ENCODE data around the gene ACP1.

ACP1 gene

GRCh38 chr2:262117-262516 is 2.6 kb upstream of the ACP1 start:
- Mint-ChIP-seq H3K27me3 (peaks cover 5% of the 10 kb centered on the region), H3K36me3 (ENCODE audit: low read depth) (peaks cover 16% of the 10 kb centered on the region), H3K27ac (no peak overlapping the region), H3K4me1 (ENCODE audit: low read depth) (peaks cover 14% of the 10 kb centered on the region), H3K4me3 (no peak overlapping the region), H3K9me3 (peaks cover 21% of the 10 kb centered on the region)
- intact Hi-C loops (cut with micrococcal nuclease): no loop called here

GRCh38 chr2:263022-263738 is 1.6 kb upstream of the ACP1 start:
- peak overlapping the region; percentile 91 for H3K4me3 Mint-ChIP-seq
- peaks cover 12% of the 10 kb centered on the region for H3K9me3 Mint-ChIP-seq
- peak overlapping the region; percentile 93 for H3K27ac Mint-ChIP-seq
- intact Hi-C loops (cut with micrococcal nuclease): no loop called here
- peaks cover 5% of the 10 kb centered on the region for H3K27me3 Mint-ChIP-seq
- peaks cover 23% of the 10 kb centered on the region for H3K4me1 Mint-ChIP-seq (ENCODE audit: low read depth)
- peaks cover 20% of the 10 kb centered on the region for H3K36me3 Mint-ChIP-seq (ENCODE audit: low read depth)

- intact Hi-C loops (cut with micrococcal nuclease): no loop called here
- H3K4me3 Mint-ChIP-seq: peak within 1 kb of the TSS; percentile 91
- H3K27ac Mint-ChIP-seq: peak within 1 kb of the TSS; percentile 93
- H3K36me3 Mint-ChIP-seq (ENCODE audit: low read depth): peaks cover 20% of the 10 kb centered on the region
- peaks cover 5% of the 10 kb centered on the region for H3K27me3 Mint-ChIP-seq
- H3K9me3 Mint-ChIP-seq: peaks cover 5% of the 10 kb centered on the region
- peaks cover 31% of the 10 kb centered on the region for H3K4me1 Mint-ChIP-seq (ENCODE audit: low read depth)
Observed at GRCh38 chr2:263774-264492, 814 bp upstream of the ACP1 start, which contains the start of gene SH3YL1. TSS of gene SH3YL1 (minus strand) at chr2:264032. CDS start at chr2:263984, 48 bp downstream.

GRCh38 chr2:268323-268722 is 3.6 kb downstream of the ACP1 start:
- Mint-ChIP-seq H3K27me3 (peaks cover 5% of the 10 kb centered on the region), H3K9me3 (no peaks in the 10 kb centered on the region), H3K36me3 (ENCODE audit: low read depth) (peaks cover 55% of the 10 kb centered on the region), H3K4me1 (ENCODE audit: low read depth) (peaks cover 48% of the 10 kb centered on the region), H3K4me3 (no peak overlapping the region), H3K27ac (no peak overlapping the region)
- intact Hi-C loops (cut with micrococcal nuclease): loop anchor here (5.0 kb wide), 1 partner anchor 409 kb away; the partner anchor contains the start of gene TMEM18

GRCh38 chr2:269356-270030 is 4.7 kb downstream of the ACP1 start:
- H3K4me1 Mint-ChIP-seq (ENCODE audit: low read depth): peaks cover 48% of the 10 kb centered on the region
- H3K9me3 Mint-ChIP-seq: no peaks in the 10 kb centered on the region
- intact Hi-C loops (cut with micrococcal nuclease): loop anchor here (5.0 kb wide), 1 partner anchor 408 kb away; the partner anchor contains the start of gene TMEM18
- no peaks in the 10 kb centered on the region for H3K27me3 Mint-ChIP-seq
- H3K27ac Mint-ChIP-seq: no peak overlapping the region
- peaks cover 64% of the 10 kb centered on the region for H3K36me3 Mint-ChIP-seq (ENCODE audit: low read depth)
- H3K4me3 Mint-ChIP-seq: no peak overlapping the region

GRCh38 chr2:270861-271260 is 6.1 kb downstream of the ACP1 start:
- Mint-ChIP-seq H3K4me3 (no peak overlapping the region), H3K36me3 (ENCODE audit: low read depth) (peaks cover 60% of the 10 kb centered on the region), H3K9me3 (no peaks in the 10 kb centered on the region), H3K27ac (no peak overlapping the region), H3K27me3 (no peaks in the 10 kb centered on the region), H3K4me1 (ENCODE audit: low read depth) (peaks cover 46% of the 10 kb centered on the region)
- intact Hi-C loops (cut with micrococcal nuclease): no loop called here

- no peak overlapping the region for H3K4me3 Mint-ChIP-seq
- intact Hi-C loops (cut with micrococcal nuclease): no loop called here
- peaks cover 41% of the 10 kb centered on the region for H3K4me1 Mint-ChIP-seq (ENCODE audit: low read depth)
- no peaks in the 10 kb centered on the region for H3K27me3 Mint-ChIP-seq
- H3K9me3 Mint-ChIP-seq: no peaks in the 10 kb centered on the region
- peaks cover 67% of the 10 kb centered on the region for H3K36me3 Mint-ChIP-seq (ENCODE audit: low read depth)
- no peak overlapping the region for H3K27ac Mint-ChIP-seq
Observed at GRCh38 chr2:271917-272316, 7.2 kb downstream of the ACP1 start.

GRCh38 chr2:273333-273732 is 8.6 kb downstream of the ACP1 start:
- H3K4me3 Mint-ChIP-seq: no peak overlapping the region
- no peak overlapping the region for H3K27ac Mint-ChIP-seq

GRCh38 chr2:274503-274902 is 9.8 kb downstream of the ACP1 start:
- intact Hi-C loops (cut with micrococcal nuclease): no loop called here
- no peaks in the 10 kb centered on the region for H3K9me3 Mint-ChIP-seq
- H3K36me3 Mint-ChIP-seq (ENCODE audit: low read depth): peaks cover 81% of the 10 kb centered on the region
- no peaks in the 10 kb centered on the region for H3K27me3 Mint-ChIP-seq
- no peak overlapping the region for H3K27ac Mint-ChIP-seq
- peaks cover 19% of the 10 kb centered on the region for H3K4me1 Mint-ChIP-seq (ENCODE audit: low read depth)
- no peak overlapping the region for H3K4me3 Mint-ChIP-seq

More at GRCh38 chr2:273333-273732, 8.6 kb downstream of the ACP1 start:
- peaks cover 28% of the 10 kb centered on the region for H3K4me1 Mint-ChIP-seq (ENCODE audit: low read depth)
- no peaks in the 10 kb centered on the region for H3K9me3 Mint-ChIP-seq
- H3K27me3 Mint-ChIP-seq: no peaks in the 10 kb centered on the region
- intact Hi-C loops (cut with micrococcal nuclease): no loop called here
- H3K36me3 Mint-ChIP-seq (ENCODE audit: low read depth): peaks cover 75% of the 10 kb centered on the region

GRCh38 chr2:275466-275865 is 10.7 kb downstream of the ACP1 start:
- no peaks in the 10 kb centered on the region for H3K27me3 Mint-ChIP-seq
- no peaks in the 10 kb centered on the region for H3K9me3 Mint-ChIP-seq
- intact Hi-C loops (cut with micrococcal nuclease): no loop called here
- no peak overlapping the region for H3K27ac Mint-ChIP-seq
- peaks cover 80% of the 10 kb centered on the region for H3K36me3 Mint-ChIP-seq (ENCODE audit: low read depth)
- H3K4me3 Mint-ChIP-seq: no peak overlapping the region
- peaks cover 9% of the 10 kb centered on the region for H3K4me1 Mint-ChIP-seq (ENCODE audit: low read depth)

- Mint-ChIP-seq H3K27me3 (no peaks in the 10 kb centered on the region), H3K27ac (no peak overlapping the region), H3K36me3 (ENCODE audit: low read depth) (peaks cover 74% of the 10 kb centered on the region), H3K4me3 (no peak overlapping the region), H3K4me1 (ENCODE audit: low read depth) (peaks cover 4% of the 10 kb centered on the region), H3K9me3 (no peaks in the 10 kb centered on the region)
- intact Hi-C loops (cut with micrococcal nuclease): no loop called here
Observed at GRCh38 chr2:278312-278926, 13.7 kb downstream of the ACP1 start.

- intact Hi-C loops (cut with micrococcal nuclease): no loop called here
- Mint-ChIP-seq H3K4me3 (no peak overlapping the region), H3K27me3 (no peaks in the 10 kb centered on the region), H3K36me3 (ENCODE audit: low read depth) (peaks cover 69% of the 10 kb centered on the region), H3K4me1 (ENCODE audit: low read depth) (peaks cover 4% of the 10 kb centered on the region), H3K9me3 (no peaks in the 10 kb centered on the region), H3K27ac (no peak overlapping the region)
Observed at GRCh38 chr2:278927-279320, 14.2 kb downstream of the ACP1 start.

GRCh38 chr2:279366-279765 is 14.6 kb downstream of the ACP1 start:
- Mint-ChIP-seq H3K27me3 (no peaks in the 10 kb centered on the region), H3K9me3 (no peaks in the 10 kb centered on the region), H3K4me3 (no peak overlapping the region), H3K27ac (no peak overlapping the region), H3K4me1 (ENCODE audit: low read depth) (peaks cover 4% of the 10 kb centered on the region), H3K36me3 (ENCODE audit: low read depth) (peaks cover 65% of the 10 kb centered on the region)
- intact Hi-C loops (cut with micrococcal nuclease): no loop called here

All from dendritic cell treated with granulocyte-macrophage colony-stimulating factor and Interleukin-4, amounts not matched to agents 40 ng/mL and 50 ng/mL, for 4 days (primary cell).